ENCODE data around the gene ATF7IP. TPM values are rescaled to one million over a fixed set of nuclear protein-coding genes. Genes with fewer than 3 reads are reported as not detected.
"Not testable (repeated sequence)": the region's sequence is repeated elsewhere in the genome, so short reads cannot be mapped to it uniquely, and the experiment has no call there.

ATF7IP gene
- polyA plus RNA-seq, 3 donors, result 16.6 to 51.7 (median 19.2) TPM

DNA sequence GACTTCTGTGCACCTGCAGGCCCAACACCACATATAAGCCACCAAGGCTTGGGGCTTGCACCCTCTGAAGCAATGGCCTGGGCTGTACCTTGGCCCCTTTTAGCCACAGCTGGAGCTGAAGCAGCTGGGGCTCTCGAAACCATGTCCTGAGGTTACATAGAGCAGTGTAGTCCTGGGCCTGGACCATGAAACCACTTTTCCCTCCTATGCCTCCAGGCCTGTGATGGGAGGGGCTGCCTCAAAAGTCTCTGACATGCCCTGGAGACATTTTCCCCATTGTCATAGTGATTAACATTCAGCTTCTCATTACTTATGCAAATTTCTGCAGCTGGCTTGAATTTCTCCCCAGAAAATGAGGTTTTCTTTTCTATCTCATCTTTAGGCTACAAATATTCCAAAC lies 13.4 kb upstream of the ATF7IP start:
- no CpG with 5 or more reads among the region's 1 CpG for WGBS (ENCODE audit: insufficient coverage)
- H3K27me3 ChIP-seq (ENCODE audit: control insufficient read depth in 2 of 2, insufficient read depth in 2 of 2, low read length in 2 of 2); H3K4me1 ChIP-seq (ENCODE audit: control insufficient read depth in 1 of 2, insufficient read depth in 2 of 2, low read length in 2 of 2); H3K4me2 ChIP-seq (replicated peaks; ENCODE audit: extremely low read depth, low read length, poor library complexity, severe bottlenecking); H3K9ac ChIP-seq (ENCODE audit: insufficient read depth, low read length, poor library complexity, severe bottlenecking); H4K20me1 ChIP-seq (ENCODE audit: insufficient read depth, low read length); H2AFZ ChIP-seq (ENCODE audit: insufficient read depth, low read depth, low read length, poor library complexity, severe bottlenecking); H3K36me3 ChIP-seq (replicated peaks in 1 of 2; ENCODE audit: control insufficient read depth in 1 of 2, insufficient read depth in 2 of 2, low read length in 2 of 2); H3K4me3 ChIP-seq (replicated peaks in 1 of 3; ENCODE audit: low read depth in 2 of 3, low read length in 3 of 3); DNase-seq; H3K79me2 ChIP-seq (ENCODE audit: insufficient read depth, low read length); H3K4me3 Mint-ChIP-seq; H3K27ac ChIP-seq (ENCODE audit: low read depth in 1 of 2, low read length in 2 of 2); H3K27me3 Mint-ChIP-seq (ENCODE audit: low read depth in 3 of 3); H3K4me1 Mint-ChIP-seq; intact Hi-C loops (cut with micrococcal nuclease); H3K27ac Mint-ChIP-seq; H3K36me3 Mint-ChIP-seq: not testable (repeated sequence)
- peaks cover 42 to 64% (median 59%) of the 10 kb centered on the region in 7 donors for H3K9me3 Mint-ChIP-seq
- peaks cover 23 to 40% of the 10 kb centered on the region in 2 donors for H3K9me3 ChIP-seq (replicated peaks in 1 of 2; ENCODE audit: control insufficient read depth in 1 of 2, insufficient read depth in 1 of 2, low read length in 2 of 2)

DNA sequence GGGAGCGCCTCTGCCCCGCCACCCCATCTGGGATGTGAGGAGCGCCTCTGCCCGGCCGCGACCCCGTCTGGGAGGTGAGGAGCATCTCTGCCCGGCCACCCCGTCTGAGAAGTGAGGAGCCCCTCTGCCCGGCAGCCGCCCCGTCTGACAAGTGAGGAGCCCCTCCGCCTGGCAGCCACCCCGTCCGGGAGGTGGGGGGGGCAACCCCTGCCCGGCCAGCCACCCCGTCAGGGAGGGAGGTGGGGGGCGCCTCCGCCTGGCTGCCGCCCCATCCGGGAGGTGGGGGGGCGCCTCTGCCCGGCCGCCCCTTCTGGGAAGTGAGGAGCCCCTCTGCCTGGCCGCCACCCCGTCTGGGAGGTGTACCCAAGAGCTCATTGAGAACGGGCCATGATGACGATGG lies 10.8 kb upstream of the ATF7IP start:
- peaks cover 39 to 63% (median 55%) of the 10 kb centered on the region in 7 donors for H3K9me3 Mint-ChIP-seq
- H3K4me3 Mint-ChIP-seq; H4K20me1 ChIP-seq (ENCODE audit: insufficient read depth, low read length); H2AFZ ChIP-seq (ENCODE audit: insufficient read depth, low read depth, low read length, poor library complexity, severe bottlenecking); H3K27me3 ChIP-seq (ENCODE audit: control insufficient read depth in 2 of 2, insufficient read depth in 2 of 2, low read length in 2 of 2); H3K4me2 ChIP-seq (replicated peaks; ENCODE audit: extremely low read depth, low read length, poor library complexity, severe bottlenecking); H3K79me2 ChIP-seq (ENCODE audit: insufficient read depth, low read length); intact Hi-C loops (cut with micrococcal nuclease); H3K4me1 ChIP-seq (ENCODE audit: control insufficient read depth in 1 of 2, insufficient read depth in 2 of 2, low read length in 2 of 2); H3K27me3 Mint-ChIP-seq (ENCODE audit: low read depth in 3 of 3); H3K4me1 Mint-ChIP-seq; H3K36me3 Mint-ChIP-seq; H3K9ac ChIP-seq (ENCODE audit: insufficient read depth, low read length, poor library complexity, severe bottlenecking); H3K4me3 ChIP-seq (replicated peaks in 1 of 3; ENCODE audit: low read depth in 2 of 3, low read length in 3 of 3); H3K27ac ChIP-seq (ENCODE audit: low read depth in 1 of 2, low read length in 2 of 2); DNase-seq; H3K36me3 ChIP-seq (replicated peaks in 1 of 2; ENCODE audit: control insufficient read depth in 1 of 2, insufficient read depth in 2 of 2, low read length in 2 of 2); H3K27ac Mint-ChIP-seq: not testable (repeated sequence)
- H3K9me3 ChIP-seq (replicated peaks in 1 of 2; ENCODE audit: control insufficient read depth in 1 of 2, insufficient read depth in 1 of 2, low read length in 2 of 2), result peaks cover 23 to 40% of the 10 kb centered on the region in 2 donors
- 83% methylated on average over 7 of the region's 28 CpGs for WGBS (ENCODE audit: insufficient coverage)

DNA sequence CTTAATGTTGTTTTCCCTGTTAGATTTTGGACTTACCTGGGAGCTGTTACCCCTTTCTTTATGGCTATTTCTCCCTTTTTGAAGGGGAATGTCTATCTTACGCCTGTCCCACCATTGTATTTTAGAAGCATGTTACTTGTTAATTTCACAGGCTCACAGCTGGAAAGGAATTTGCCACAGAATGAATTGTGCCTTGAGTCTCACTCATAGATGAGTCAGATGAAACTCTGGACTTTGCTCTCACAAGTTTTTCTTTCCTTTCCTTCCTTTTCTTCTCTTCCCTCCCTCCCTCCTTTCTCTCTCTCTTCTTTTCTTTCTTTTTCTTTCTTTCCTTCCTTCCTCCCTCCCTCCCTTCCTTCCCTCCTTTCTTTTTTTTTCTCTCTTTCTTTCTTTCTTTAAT lies 9.3 kb upstream of the ATF7IP start:
- Mint-ChIP-seq H3K9me3 (peaks cover 26 to 50% (median 42%) of the 10 kb centered on the region in 7 donors), H3K27ac (no peak overlapping the region), H3K27me3 (ENCODE audit: low read depth in 3 of 3) (peaks cover 0 to 2% (median 0%) of the 10 kb centered on the region in 3 donors), H3K36me3 (peaks cover 0 to 1% of the 10 kb centered on the region in 2 donors), H3K4me1 (no peaks in the 10 kb centered on the region), H3K4me3 (no peak overlapping the region)
- Histone ChIP-seq H3K27ac (ENCODE audit: low read depth in 1 of 2, low read length in 2 of 2) (no peak overlapping the region), H4K20me1 (ENCODE audit: insufficient read depth, low read length) (no peaks in the 10 kb centered on the region), H3K79me2 (ENCODE audit: insufficient read depth, low read length) (no peaks in the 10 kb centered on the region), H3K9me3 (replicated peaks in 1 of 2; ENCODE audit: control insufficient read depth in 1 of 2, insufficient read depth in 1 of 2, low read length in 2 of 2) (peaks cover 17 to 25% of the 10 kb centered on the region in 2 donors), H3K27me3 (ENCODE audit: control insufficient read depth in 2 of 2, insufficient read depth in 2 of 2, low read length in 2 of 2) (no peaks in the 10 kb centered on the region), H2AFZ (ENCODE audit: insufficient read depth, low read depth, low read length, poor library complexity, severe bottlenecking) (no peak overlapping the region), H3K4me2 (replicated peaks; ENCODE audit: extremely low read depth, low read length, poor library complexity, severe bottlenecking) (no peak overlapping the region), H3K4me1 (ENCODE audit: control insufficient read depth in 1 of 2, insufficient read depth in 2 of 2, low read length in 2 of 2) (no peaks in the 10 kb centered on the region), H3K9ac (ENCODE audit: insufficient read depth, low read length, poor library complexity, severe bottlenecking) (no peak overlapping the region), H3K36me3 (replicated peaks in 1 of 2; ENCODE audit: control insufficient read depth in 1 of 2, insufficient read depth in 2 of 2, low read length in 2 of 2) (no peaks in the 10 kb centered on the region), H3K4me3 (replicated peaks in 1 of 3; ENCODE audit: low read depth in 2 of 3, low read length in 3 of 3) (no peak overlapping the region)
- intact Hi-C loops (cut with micrococcal nuclease), result no loop called here
- DNase-seq, result no peak
- TF ChIP-seq, protein P1, sequence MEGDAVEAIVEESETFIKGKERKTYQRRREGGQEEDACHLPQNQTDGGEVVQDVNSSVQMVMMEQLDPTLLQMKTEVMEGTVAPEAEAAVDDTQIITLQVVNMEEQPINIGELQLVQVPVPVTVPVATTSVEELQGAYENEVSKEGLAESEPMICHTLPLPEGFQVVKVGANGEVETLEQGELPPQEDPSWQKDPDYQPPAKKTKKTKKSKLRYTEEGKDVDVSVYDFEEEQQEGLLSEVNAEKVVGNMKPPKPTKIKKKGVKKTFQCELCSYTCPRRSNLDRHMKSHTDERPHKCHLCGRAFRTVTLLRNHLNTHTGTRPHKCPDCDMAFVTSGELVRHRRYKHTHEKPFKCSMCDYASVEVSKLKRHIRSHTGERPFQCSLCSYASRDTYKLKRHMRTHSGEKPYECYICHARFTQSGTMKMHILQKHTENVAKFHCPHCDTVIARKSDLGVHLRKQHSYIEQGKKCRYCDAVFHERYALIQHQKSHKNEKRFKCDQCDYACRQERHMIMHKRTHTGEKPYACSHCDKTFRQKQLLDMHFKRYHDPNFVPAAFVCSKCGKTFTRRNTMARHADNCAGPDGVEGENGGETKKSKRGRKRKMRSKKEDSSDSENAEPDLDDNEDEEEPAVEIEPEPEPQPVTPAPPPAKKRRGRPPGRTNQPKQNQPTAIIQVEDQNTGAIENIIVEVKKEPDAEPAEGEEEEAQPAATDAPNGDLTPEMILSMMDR (IDR thresholded peaks at IDR 0.05), result no peak
- no CpG with 5 or more reads among the region's 1 CpG for WGBS (ENCODE audit: insufficient coverage)
